GM23338 (cell line): ENCODE measurements around the gene STIM1. TPM values are rescaled to one million over a fixed set of nuclear protein-coding genes. Genes with fewer than 3 reads are reported as not detected.

Source experiments
- ATAC-seq: fragments of 200-7000 bp; cut with Tn5 transposase; 3 replicates; pipeline ENCODE4 v1.9.1; 2020
- DNase-seq: peaks from one replicate; pipeline ENCODE4 v3.0.0-alpha.2; 2015; ENCODE audit warnings: low spot score
- H2AFZ ChIP-seq: fragments of 200-600 bp; sonication (generic); 2 replicates; pipeline ENCODE4 v1.8.0; 2016; ENCODE audit warnings: antibody characterized with exemption, mild to moderate bottlenecking, moderate library complexity
- H3F3A ChIP-seq: fragments of 200-600 bp; sonication (generic); replicated peaks from 2 replicates; pipeline ENCODE4 v1.8.0; 2017; ENCODE audit warnings: antibody characterized with exemption, mixed run types, low read depth
- H3K27ac ChIP-seq: fragments of 200-600 bp; sonication (generic); 2 replicates; pipeline ENCODE4 v1.6.1; 2016; ENCODE audit warnings: low read depth
- H3K27me3 ChIP-seq: fragments of 200-600 bp; sonication (generic); 2 replicates; pipeline ENCODE4 v1.8.0; 2016; ENCODE audit warnings: mild to moderate bottlenecking, mixed run types, moderate library complexity; ENCODE audit not compliant: insufficient read depth
- H3K36me3 ChIP-seq: fragments of 200-600 bp; sonication (generic); 2 replicates; pipeline ENCODE4 v1.8.0; 2016; ENCODE audit warnings: mild to moderate bottlenecking; ENCODE audit not compliant: insufficient read depth
- H3K4me1 ChIP-seq: fragments of 200-600 bp; sonication (generic); 2 replicates; pipeline ENCODE4 v1.8.0; 2016; ENCODE audit warnings: mild to moderate bottlenecking, moderate library complexity; ENCODE audit not compliant: insufficient read depth
- H3K4me2 ChIP-seq: fragments of 200-600 bp; sonication (generic); 2 replicates; pipeline ENCODE4 v1.7.1; 2017; ENCODE audit warnings: mixed run types
- H3K4me3 ChIP-seq: fragments of 200-600 bp; sonication (generic); 2 replicates; pipeline ENCODE4 v1.6.1; 2016; ENCODE audit warnings: mixed run types
- H3K79me2 ChIP-seq: fragments of 200-600 bp; sonication (generic); replicated peaks from 2 replicates; pipeline ENCODE4 v1.8.0; 2017; ENCODE audit warnings: mild to moderate bottlenecking; ENCODE audit not compliant: insufficient read depth
- H3K9me2 ChIP-seq: fragments of 200-600 bp; sonication (generic); 2 replicates; pipeline ENCODE4 v1.8.0; 2017; ENCODE audit not compliant: insufficient read depth
- H4K20me1 ChIP-seq: fragments of 200-600 bp; sonication (generic); replicated peaks from 2 replicates; pipeline ENCODE4 v1.8.0; 2017; ENCODE audit warnings: mild to moderate bottlenecking; ENCODE audit not compliant: insufficient read depth
- H3K27ac Mint-ChIP-seq: 2 replicates; pipeline ENCODE4 v1.8.0; 2020; ENCODE audit warnings: inconsistent platforms, mild to moderate bottlenecking, moderate library complexity, mixed read lengths
- H3K27me3 Mint-ChIP-seq: 3 replicates; pipeline ENCODE4 v1.8.0; 2022; ENCODE audit warnings: low read depth, mild to moderate bottlenecking, moderate library complexity, mixed read lengths, inconsistent platforms; ENCODE audit not compliant: insufficient read depth, poor library complexity
- H3K36me3 Mint-ChIP-seq: 3 replicates; pipeline ENCODE4 v1.8.0; 2021; ENCODE audit warnings: low read depth, mild to moderate bottlenecking, inconsistent platforms, moderate library complexity, mixed read lengths
- H3K4me1 Mint-ChIP-seq: 3 replicates; pipeline ENCODE4 v1.8.0; 2020; ENCODE audit warnings: mild to moderate bottlenecking, inconsistent platforms, mixed read lengths
- H3K4me3 Mint-ChIP-seq: 3 replicates; pipeline ENCODE4 v1.8.0; 2021; ENCODE audit warnings: moderate library complexity, mild to moderate bottlenecking, inconsistent platforms, mixed read lengths
- H3K9me3 Mint-ChIP-seq: 3 replicates; pipeline ENCODE4 v1.8.0; 2020; ENCODE audit warnings: moderate library complexity, mild to moderate bottlenecking, inconsistent platforms, mixed read lengths
- CREB1 ChIP-seq: fragments of 250-450 bp; sonication (Bioruptor Pico); IDR thresholded peaks from 2 replicates; pipeline ENCODE4 v1.5.0; 2020; ENCODE audit warnings: low read depth, mild to moderate bottlenecking, moderate library complexity
- EZH2 ChIP-seq: fragments of 200-600 bp; sonication (generic); IDR thresholded peaks from one replicate; pipeline ENCODE4 v1.8.0; 2017; ENCODE audit warnings: antibody characterized with exemption, mild to moderate bottlenecking, low read depth; ENCODE audit not compliant: unreplicated experiment
- EZH2phosphoT487 ChIP-seq: fragments of 200-600 bp; sonication (generic); IDR thresholded peaks from one replicate; pipeline ENCODE4 v1.8.1; 2018; ENCODE audit warnings: antibody characterized with exemption; ENCODE audit not compliant: unreplicated experiment
- JUNB ChIP-seq: IDR thresholded peaks from one replicate; pipeline ENCODE4 v1.6.1; 2016; ENCODE audit warnings: antibody characterized with exemption; ENCODE audit not compliant: unreplicated experiment
- NANOG ChIP-seq: IDR thresholded peaks from 2 replicates; pipeline ENCODE4 v1.6.1; 2016; ENCODE audit warnings: antibody characterized with exemption, borderline replicate concordance
- POLR2AphosphoS5 ChIP-seq: IDR thresholded peaks from 2 replicates; pipeline ENCODE4 v1.6.1; 2016; ENCODE audit warnings: antibody characterized with exemption, low read depth
- STAT1 ChIP-seq: IDR thresholded peaks from one replicate; pipeline ENCODE4 v1.6.1; 2016; ENCODE audit warnings: antibody characterized with exemption; ENCODE audit not compliant: unreplicated experiment
- ZNF114 ChIP-seq: fragments of 250-450 bp; sonication (Bioruptor Pico); IDR thresholded peaks from 2 replicates; pipeline ENCODE4 v1.5.0; 2020; ENCODE audit warnings: mild to moderate bottlenecking, moderate library complexity
- ZNF331 ChIP-seq: fragments of 250-450 bp; sonication (Bioruptor Pico); IDR thresholded peaks from 2 replicates; pipeline ENCODE4 v1.5.0; 2020; ENCODE audit warnings: low read depth, mild to moderate bottlenecking, moderate library complexity
- polyA plus RNA-seq: library from polyadenylated mRNA; unstranded; fragments of >200 nt; fragmentation: Nextera tagmentation; extraction: Ambion mirVana; gene quantifications from 2 replicates; pipeline ENCODE4 v1.2.1, GENCODE V29; 2016
- total RNA-seq: library from RNA; depleted of rRNA; stranded (reverse); fragments of >200 nt; shearing (Covaris generic); gene quantifications from 2 replicates; pipeline ENCODE4 v1.2.3, GENCODE V29; 2014
- TF ChIP-seq, protein P1 (sequence below), 2 experiments: fragments of 200-600 bp in 1 of 2; sonication (generic) in 1 of 2; conservative IDR thresholded peaks; 2 replicates each; pipeline versions ENCODE4 v1.5.1 to v1.6.1; 2016 to 2017; ENCODE audit warnings: antibody characterized with exemption in 2 of 2, low read depth in 2 of 2, mild to moderate bottlenecking in 2 of 2, moderate library complexity in 1 of 2
- TF ChIP-seq, protein P2 (sequence below): IDR thresholded peaks from 2 replicates; pipeline ENCODE4 v1.6.1; 2016; ENCODE audit warnings: antibody characterized with exemption
- TF ChIP-seq, protein P3 (sequence below): fragments of 250-450 bp; sonication (Bioruptor Pico); IDR thresholded peaks from 2 replicates; pipeline ENCODE4 v1.5.0; 2020; ENCODE audit warnings: mild to moderate bottlenecking, moderate library complexity

STIM1 gene
- total and polyA plus RNA-seq, 2 experiments from 2014 or later: 3.5 to 14.0 TPM

DNA sequence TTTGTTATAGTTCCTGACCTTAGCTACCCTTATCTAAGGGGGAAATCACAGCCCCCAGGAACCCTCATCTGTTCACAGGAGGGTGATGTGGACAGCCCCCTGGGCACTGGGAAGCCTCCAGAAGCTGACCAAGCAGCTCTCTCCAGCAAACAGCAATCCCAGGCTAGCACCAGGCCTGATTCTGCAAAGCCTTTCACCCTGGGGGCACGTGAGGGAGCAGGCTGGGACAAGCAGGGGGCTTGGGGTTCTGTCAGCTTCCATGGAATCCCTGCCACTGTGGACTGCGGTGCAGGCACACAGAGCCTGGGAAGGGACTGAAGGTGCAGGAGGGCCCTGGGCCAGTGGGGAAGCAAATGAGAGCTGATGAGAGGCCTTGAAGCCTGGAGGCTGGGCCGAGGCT lies 45.0 kb upstream of the STIM1 start:
- H3K36me3 Mint-ChIP-seq: no peaks in the 10 kb centered on the region; the same call in 2 of the 3 replicates
- H3K27me3 Mint-ChIP-seq: peaks cover 11% of the 10 kb centered on the region
- Histone ChIP-seq H3K9me2 (no peaks in the 10 kb centered on the region), H3K36me3 (no peaks in the 10 kb centered on the region), H3K4me2 (no peak overlapping the region), H3K79me2 (peaks cover 11% of the 10 kb centered on the region; the same call in 1 of the 2 replicates), H3K4me1 (no peaks in the 10 kb centered on the region; the same call in 1 of the 2 replicates), H3F3A (0 out of 2 replicates have a peak, but pooled peaks cover 3% of the 10 kb centered on the region), H4K20me1 (no peaks in the 10 kb centered on the region; the same call in 1 of the 2 replicates), H3K27me3 (no peaks in the 10 kb centered on the region), H2AFZ (no peak overlapping the region), H3K4me3 (no peak overlapping the region), H3K27ac (no peak overlapping the region)
- ATAC-seq (no peak), DNase-seq (no peak)
- no peaks in the 10 kb centered on the region for H3K9me3 Mint-ChIP-seq
- H3K27ac Mint-ChIP-seq: no peak overlapping the region
- H3K4me1 Mint-ChIP-seq: peaks cover 16% of the 10 kb centered on the region
- no peak overlapping the region for H3K4me3 Mint-ChIP-seq
- TF ChIP-seq STAT1 (no peak), ZNF114 (CRISPR knock-in tag) (no peak), ZNF331 (no peak), EZH2 (no peak), POLR2AphosphoS5 (no peak), JUNB (no peak), CREB1 (no peak), NANOG (no peak), EZH2phosphoT487 (no peak)
- TF ChIP-seq, protein P1, sequence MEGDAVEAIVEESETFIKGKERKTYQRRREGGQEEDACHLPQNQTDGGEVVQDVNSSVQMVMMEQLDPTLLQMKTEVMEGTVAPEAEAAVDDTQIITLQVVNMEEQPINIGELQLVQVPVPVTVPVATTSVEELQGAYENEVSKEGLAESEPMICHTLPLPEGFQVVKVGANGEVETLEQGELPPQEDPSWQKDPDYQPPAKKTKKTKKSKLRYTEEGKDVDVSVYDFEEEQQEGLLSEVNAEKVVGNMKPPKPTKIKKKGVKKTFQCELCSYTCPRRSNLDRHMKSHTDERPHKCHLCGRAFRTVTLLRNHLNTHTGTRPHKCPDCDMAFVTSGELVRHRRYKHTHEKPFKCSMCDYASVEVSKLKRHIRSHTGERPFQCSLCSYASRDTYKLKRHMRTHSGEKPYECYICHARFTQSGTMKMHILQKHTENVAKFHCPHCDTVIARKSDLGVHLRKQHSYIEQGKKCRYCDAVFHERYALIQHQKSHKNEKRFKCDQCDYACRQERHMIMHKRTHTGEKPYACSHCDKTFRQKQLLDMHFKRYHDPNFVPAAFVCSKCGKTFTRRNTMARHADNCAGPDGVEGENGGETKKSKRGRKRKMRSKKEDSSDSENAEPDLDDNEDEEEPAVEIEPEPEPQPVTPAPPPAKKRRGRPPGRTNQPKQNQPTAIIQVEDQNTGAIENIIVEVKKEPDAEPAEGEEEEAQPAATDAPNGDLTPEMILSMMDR (conservative IDR thresholded peaks at IDR 0.05; ENCODE audit: low read depth in 2 of 2): no peak
- TF ChIP-seq, protein P2, sequence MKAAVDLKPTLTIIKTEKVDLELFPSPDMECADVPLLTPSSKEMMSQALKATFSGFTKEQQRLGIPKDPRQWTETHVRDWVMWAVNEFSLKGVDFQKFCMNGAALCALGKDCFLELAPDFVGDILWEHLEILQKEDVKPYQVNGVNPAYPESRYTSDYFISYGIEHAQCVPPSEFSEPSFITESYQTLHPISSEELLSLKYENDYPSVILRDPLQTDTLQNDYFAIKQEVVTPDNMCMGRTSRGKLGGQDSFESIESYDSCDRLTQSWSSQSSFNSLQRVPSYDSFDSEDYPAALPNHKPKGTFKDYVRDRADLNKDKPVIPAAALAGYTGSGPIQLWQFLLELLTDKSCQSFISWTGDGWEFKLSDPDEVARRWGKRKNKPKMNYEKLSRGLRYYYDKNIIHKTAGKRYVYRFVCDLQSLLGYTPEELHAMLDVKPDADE: no peak

DNA sequence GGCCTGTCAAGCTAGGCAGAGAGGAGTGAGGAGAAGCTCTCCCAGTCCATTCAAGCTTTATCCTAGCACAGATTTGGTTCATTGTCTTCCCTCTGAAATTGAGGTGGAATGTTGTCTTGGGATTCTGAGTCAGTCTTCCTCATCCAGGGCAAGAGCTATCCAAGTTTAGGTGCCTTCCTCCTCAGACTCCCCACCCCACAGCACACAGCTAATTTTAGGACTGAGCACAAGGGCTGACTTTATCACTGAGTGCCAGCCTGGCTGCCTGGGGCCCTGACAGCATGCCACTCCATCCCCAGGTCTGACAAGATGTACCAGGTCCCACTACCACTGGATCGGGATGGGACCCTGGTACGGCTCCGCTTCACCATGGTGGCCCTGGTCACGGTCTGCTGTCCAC lies 44.5 kb upstream of the STIM1 start:
- no peak overlapping the region for H3K4me3 ChIP-seq
- DNase-seq: no peak
- no peak overlapping the region for H3K4me2 ChIP-seq
- H3K4me1 Mint-ChIP-seq: peaks cover 20% of the 10 kb centered on the region
- ATAC-seq: no peak
- no peaks in the 10 kb centered on the region for H3K36me3 ChIP-seq
- peaks cover 11% of the 10 kb centered on the region for H3K27me3 Mint-ChIP-seq
- H3K36me3 Mint-ChIP-seq: no peaks in the 10 kb centered on the region; the same call in 2 of the 3 replicates
- 0 out of 2 replicates have a peak, but pooled peaks cover 3% of the 10 kb centered on the region for H3F3A ChIP-seq
- H3K4me3 Mint-ChIP-seq: no peak overlapping the region
- H3K27ac Mint-ChIP-seq: no peak overlapping the region
- no peak overlapping the region for H3K27ac ChIP-seq
- H3K9me2 ChIP-seq: no peaks in the 10 kb centered on the region
- H3K79me2 ChIP-seq: peaks cover 11% of the 10 kb centered on the region; the same call in 1 of the 2 replicates
- no peak overlapping the region for H2AFZ ChIP-seq
- H3K27me3 ChIP-seq: no peaks in the 10 kb centered on the region
- H3K9me3 Mint-ChIP-seq: no peaks in the 10 kb centered on the region
- no peaks in the 10 kb centered on the region; the same call in 1 of the 2 replicates for H3K4me1 ChIP-seq
- no peaks in the 10 kb centered on the region; the same call in 1 of the 2 replicates for H4K20me1 ChIP-seq
- TF ChIP-seq ZNF114 (CRISPR knock-in tag) (no peak), EZH2phosphoT487 (no peak), STAT1 (no peak), ZNF331 (no peak), CREB1 (no peak), JUNB (no peak)
- TF ChIP-seq, protein P2: no peak
- TF ChIP-seq, protein P3, sequence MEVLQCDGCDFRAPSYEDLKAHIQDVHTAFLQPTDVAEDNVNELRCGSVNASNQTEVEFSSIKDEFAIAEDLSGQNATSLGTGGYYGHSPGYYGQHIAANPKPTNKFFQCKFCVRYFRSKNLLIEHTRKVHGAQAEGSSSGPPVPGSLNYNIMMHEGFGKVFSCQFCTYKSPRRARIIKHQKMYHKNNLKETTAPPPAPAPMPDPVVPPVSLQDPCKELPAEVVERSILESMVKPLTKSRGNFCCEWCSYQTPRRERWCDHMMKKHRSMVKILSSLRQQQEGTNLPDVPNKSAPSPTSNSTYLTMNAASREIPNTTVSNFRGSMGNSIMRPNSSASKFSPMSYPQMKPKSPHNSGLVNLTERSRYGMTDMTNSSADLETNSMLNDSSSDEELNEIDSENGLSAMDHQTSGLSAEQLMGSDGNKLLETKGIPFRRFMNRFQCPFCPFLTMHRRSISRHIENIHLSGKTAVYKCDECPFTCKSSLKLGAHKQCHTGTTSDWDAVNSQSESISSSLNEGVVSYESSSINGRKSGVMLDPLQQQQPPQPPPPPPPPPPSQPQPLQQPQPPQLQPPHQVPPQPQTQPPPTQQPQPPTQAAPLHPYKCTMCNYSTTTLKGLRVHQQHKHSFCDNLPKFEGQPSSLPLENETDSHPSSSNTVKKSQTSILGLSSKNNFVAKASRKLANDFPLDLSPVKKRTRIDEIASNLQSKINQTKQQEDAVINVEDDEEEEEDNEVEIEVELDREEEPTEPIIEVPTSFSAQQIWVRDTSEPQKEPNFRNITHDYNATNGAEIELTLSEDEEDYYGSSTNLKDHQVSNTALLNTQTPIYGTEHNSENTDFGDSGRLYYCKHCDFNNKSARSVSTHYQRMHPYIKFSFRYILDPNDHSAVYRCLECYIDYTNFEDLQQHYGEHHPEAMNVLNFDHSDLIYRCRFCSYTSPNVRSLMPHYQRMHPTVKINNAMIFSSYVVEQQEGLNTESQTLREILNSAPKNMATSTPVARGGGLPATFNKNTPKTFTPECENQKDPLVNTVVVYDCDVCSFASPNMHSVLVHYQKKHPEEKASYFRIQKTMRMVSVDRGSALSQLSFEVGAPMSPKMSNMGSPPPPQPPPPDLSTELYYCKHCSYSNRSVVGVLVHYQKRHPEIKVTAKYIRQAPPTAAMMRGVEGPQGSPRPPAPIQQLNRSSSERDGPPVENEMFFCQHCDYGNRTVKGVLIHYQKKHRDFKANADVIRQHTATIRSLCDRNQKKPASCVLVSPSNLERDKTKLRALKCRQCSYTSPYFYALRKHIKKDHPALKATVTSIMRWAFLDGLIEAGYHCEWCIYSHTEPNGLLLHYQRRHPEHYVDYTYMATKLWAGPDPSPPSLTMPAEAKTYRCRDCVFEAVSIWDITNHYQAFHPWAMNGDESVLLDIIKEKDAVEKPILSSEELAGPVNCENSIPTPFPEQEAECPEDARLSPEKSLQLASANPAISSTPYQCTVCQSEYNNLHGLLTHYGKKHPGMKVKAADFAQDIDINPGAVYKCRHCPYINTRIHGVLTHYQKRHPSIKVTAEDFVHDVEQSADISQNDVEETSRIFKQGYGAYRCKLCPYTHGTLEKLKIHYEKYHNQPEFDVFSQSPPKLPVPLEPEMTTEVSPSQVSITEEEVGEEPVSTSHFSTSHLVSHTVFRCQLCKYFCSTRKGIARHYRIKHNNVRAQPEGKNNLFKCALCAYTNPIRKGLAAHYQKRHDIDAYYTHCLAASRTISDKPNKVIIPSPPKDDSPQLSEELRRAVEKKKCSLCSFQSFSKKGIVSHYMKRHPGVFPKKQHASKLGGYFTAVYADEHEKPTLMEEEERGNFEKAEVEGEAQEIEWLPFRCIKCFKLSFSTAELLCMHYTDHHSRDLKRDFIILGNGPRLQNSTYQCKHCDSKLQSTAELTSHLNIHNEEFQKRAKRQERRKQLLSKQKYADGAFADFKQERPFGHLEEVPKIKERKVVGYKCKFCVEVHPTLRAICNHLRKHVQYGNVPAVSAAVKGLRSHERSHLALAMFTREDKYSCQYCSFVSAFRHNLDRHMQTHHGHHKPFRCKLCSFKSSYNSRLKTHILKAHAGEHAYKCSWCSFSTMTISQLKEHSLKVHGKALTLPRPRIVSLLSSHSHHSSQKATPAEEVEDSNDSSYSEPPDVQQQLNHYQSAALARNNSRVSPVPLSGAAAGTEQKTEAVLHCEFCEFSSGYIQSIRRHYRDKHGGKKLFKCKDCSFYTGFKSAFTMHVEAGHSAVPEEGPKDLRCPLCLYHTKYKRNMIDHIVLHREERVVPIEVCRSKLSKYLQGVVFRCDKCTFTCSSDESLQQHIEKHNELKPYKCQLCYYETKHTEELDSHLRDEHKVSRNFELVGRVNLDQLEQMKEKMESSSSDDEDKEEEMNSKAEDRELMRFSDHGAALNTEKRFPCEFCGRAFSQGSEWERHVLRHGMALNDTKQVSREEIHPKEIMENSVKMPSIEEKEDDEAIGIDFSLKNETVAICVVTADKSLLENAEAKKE (CRISPR knock-in tag): no peak
